Measurements from ENCODE around the gene PPIF. TPM values are rescaled to one million over a fixed set of nuclear protein-coding genes. Genes with fewer than 3 reads are reported as not detected.

The PPIF gene
- total and polyA plus RNA-seq, 2 of the 13 experiments (the other 11 are each of a cell fraction or from before 2014, with no cell fraction given), result 147 to 157 TPM

DNA sequence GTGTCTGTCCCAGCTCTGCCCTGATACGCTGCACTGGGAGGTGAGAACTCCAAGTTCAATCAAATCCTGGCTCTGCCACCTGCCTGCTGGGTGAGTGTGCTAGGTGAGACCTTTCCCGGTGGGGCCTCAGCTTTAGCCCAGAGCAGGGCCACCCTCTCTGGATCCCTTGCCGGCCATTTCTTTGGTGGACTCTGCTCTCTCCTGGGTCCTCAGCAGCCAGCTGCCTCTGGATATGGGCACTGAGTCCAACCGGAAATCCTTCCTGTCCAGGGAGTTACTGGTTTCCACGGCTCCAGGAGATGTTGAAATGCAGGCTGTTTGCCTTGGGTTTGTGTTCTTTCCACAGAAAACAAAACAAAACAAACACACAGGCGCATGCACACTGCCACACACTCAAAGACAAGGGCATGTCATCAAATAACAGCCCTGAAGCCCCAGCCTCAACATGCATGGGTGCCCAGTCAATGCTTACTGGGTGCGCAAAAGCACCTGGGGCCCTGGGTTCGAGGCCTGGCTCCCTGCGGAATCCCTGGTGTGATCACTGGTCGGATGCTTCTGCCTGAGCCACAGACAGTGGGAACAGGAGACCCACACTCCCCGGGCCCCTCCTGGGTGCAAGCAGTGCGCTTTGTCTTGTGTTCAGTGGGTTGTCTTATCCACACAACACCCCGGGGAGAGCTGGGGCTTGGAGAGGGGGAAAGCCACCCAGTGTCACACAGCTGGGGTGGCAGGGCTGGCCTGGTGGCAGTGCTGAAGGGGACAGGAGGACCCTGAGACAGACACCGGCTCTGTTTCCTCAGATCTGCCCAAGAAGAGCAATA is 33.1 kb downstream of the PPIF start (continued):
- TF ChIP-seq, protein P1, sequence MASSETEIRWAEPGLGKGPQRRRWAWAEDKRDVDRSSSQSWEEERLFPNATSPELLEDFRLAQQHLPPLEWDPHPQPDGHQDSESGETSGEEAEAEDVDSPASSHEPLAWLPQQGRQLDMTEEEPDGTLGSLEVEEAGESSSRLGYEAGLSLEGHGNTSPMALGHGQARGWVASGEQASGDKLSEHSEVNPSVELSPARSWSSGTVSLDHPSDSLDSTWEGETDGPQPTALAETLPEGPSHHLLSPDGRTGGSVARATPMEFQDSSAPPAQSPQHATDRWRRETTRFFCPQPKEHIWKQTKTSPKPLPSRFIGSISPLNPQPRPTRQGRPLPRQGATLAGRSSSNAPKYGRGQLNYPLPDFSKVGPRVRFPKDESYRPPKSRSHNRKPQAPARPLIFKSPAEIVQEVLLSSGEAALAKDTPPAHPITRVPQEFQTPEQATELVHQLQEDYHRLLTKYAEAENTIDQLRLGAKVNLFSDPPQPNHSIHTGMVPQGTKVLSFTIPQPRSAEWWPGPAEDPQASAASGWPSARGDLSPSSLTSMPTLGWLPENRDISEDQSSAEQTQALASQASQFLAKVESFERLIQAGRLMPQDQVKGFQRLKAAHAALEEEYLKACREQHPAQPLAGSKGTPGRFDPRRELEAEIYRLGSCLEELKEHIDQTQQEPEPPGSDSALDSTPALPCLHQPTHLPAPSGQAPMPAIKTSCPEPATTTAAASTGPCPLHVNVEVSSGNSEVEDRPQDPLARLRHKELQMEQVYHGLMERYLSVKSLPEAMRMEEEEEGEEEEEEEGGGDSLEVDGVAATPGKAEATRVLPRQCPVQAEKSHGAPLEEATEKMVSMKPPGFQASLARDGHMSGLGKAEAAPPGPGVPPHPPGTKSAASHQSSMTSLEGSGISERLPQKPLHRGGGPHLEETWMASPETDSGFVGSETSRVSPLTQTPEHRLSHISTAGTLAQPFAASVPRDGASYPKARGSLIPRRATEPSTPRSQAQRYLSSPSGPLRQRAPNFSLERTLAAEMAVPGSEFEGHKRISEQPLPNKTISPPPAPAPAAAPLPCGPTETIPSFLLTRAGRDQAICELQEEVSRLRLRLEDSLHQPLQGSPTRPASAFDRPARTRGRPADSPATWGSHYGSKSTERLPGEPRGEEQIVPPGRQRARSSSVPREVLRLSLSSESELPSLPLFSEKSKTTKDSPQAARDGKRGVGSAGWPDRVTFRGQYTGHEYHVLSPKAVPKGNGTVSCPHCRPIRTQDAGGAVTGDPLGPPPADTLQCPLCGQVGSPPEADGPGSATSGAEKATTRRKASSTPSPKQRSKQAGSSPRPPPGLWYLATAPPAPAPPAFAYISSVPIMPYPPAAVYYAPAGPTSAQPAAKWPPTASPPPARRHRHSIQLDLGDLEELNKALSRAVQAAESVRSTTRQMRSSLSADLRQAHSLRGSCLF (CRISPR knock-in tag; IDR thresholded peaks at IDR 0.05; ENCODE audit: borderline replicate concordance), result no peak
- no peak for TF ChIP-seq PTBP1 (IDR thresholded peaks at IDR 0.05; ENCODE audit: low read depth, low read length, poor library complexity, severe bottlenecking)
- TF ChIP-seq NFIB (CRISPR knock-in tag; IDR thresholded peaks at IDR 0.05; ENCODE audit: borderline replicate concordance), result no peak
- TF ChIP-seq, protein P2, sequence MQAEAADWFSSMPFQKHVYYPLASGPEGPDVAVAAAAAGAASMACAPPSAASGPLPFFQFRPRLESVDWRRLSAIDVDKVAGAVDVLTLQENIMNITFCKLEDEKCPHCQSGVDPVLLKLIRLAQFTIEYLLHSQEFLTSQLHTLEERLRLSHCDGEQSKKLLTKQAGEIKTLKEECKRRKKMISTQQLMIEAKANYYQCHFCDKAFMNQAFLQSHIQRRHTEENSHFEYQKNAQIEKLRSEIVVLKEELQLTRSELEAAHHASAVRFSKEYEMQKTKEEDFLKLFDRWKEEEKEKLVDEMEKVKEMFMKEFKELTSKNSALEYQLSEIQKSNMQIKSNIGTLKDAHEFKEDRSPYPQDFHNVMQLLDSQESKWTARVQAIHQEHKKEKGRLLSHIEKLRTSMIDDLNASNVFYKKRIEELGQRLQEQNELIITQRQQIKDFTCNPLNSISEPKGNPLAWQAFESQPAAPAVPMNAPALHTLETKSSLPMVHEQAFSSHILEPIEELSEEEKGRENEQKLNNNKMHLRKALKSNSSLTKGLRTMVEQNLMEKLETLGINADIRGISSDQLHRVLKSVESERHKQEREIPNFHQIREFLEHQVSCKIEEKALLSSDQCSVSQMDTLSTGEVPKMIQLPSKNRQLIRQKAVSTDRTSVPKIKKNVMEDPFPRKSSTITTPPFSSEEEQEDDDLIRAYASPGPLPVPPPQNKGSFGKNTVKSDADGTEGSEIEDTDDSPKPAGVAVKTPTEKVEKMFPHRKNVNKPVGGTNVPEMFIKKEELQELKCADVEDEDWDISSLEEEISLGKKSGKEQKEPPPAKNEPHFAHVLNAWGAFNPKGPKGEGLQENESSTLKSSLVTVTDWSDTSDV (CRISPR knock-in tag; IDR thresholded peaks at IDR 0.05), result peak; percentile 78; the same call in 1 of the 2 replicates

Measured in HepG2 (cell line).